Measurements from ENCODE around the gene TMOD4. TPM values are rescaled to one million over a fixed set of nuclear protein-coding genes. Genes with fewer than 3 reads are reported as not detected.
"Not testable (repeated sequence)": the region's sequence is repeated elsewhere in the genome, so short reads cannot be mapped to it uniquely, and the experiment has no call there.

The TMOD4 gene
- total RNA-seq, 1 experiment from 2014 or later: 1.3 TPM

- no TSS peak for BruUV-seq (replicated peaks)
- Histone ChIP-seq H3K4me1 (0 out of 2 replicates have a peak, but pooled peaks cover 4% of the 10 kb centered on the region), H3K27me3 (replicated peaks; ENCODE audit: control insufficient read depth, insufficient read depth, low read length) (no peaks in the 10 kb centered on the region), H3K36me3 (ENCODE audit: control insufficient read depth, insufficient read depth, low read length) (no peaks in the 10 kb centered on the region), H3K4me3 (ENCODE audit: low read depth, low read length) (no peak overlapping the region), H3K9me3 (no peaks in the 10 kb centered on the region)
- Mint-ChIP-seq H3K27me3 (ENCODE audit: insufficient read depth, unreplicated experiment) (no peaks in the 10 kb centered on the region), H3K9me3 (ENCODE audit: unreplicated experiment) (no peaks in the 10 kb centered on the region), H3K27ac (ENCODE audit: unreplicated experiment) (no peak overlapping the region), H3K4me1 (ENCODE audit: low read depth, unreplicated experiment) (peaks cover 17% of the 10 kb centered on the region), H3K4me3 (ENCODE audit: unreplicated experiment) (no peak overlapping the region), H3K36me3 (ENCODE audit: insufficient read depth, unreplicated experiment) (peaks cover 88% of the 10 kb centered on the region)
- TF ChIP-seq CTCF (IDR thresholded peaks at IDR 0.05; ENCODE audit: insufficient read depth in 1 of 2, low read depth in 1 of 2, low read length in 1 of 2, severe bottlenecking in 1 of 2, unreplicated experiment in 1 of 2): no peak
- CTCF ChIA-PET: no interaction called here
- intact Hi-C loops (cut with micrococcal nuclease; ENCODE audit: unreplicated experiment): no loop called here
- POLR2A ChIA-PET: no interaction called here
- no peak for DNase-seq
Observed at GRCh38 chr1:151213560-151213959, 37.8 kb upstream of the TMOD4 start.

- BruUV-seq (replicated peaks): no TSS peak
- POLR2A ChIA-PET: interaction anchor here (0.6 kb wide), 1 partner anchor 69 kb away, joined by 3 read pairs; no protein-coding TSS in a partner anchor
- H3K4me3 Mint-ChIP-seq (ENCODE audit: unreplicated experiment): no peak overlapping the region
- no peaks in the 10 kb centered on the region for H3K27me3 Mint-ChIP-seq (ENCODE audit: insufficient read depth, unreplicated experiment)
- Histone ChIP-seq H3K4me1 (0 out of 2 replicates have a peak, but pooled peaks cover 4% of the 10 kb centered on the region), H3K4me3 (ENCODE audit: low read depth, low read length) (no peak overlapping the region), H3K27me3 (replicated peaks; ENCODE audit: control insufficient read depth, insufficient read depth, low read length) (no peaks in the 10 kb centered on the region), H3K36me3 (ENCODE audit: control insufficient read depth, insufficient read depth, low read length) (no peaks in the 10 kb centered on the region), H3K9me3 (no peaks in the 10 kb centered on the region)
- peaks cover 92% of the 10 kb centered on the region for H3K36me3 Mint-ChIP-seq (ENCODE audit: insufficient read depth, unreplicated experiment)
- H3K9me3 Mint-ChIP-seq (ENCODE audit: unreplicated experiment): no peaks in the 10 kb centered on the region
- peaks cover 17% of the 10 kb centered on the region for H3K4me1 Mint-ChIP-seq (ENCODE audit: low read depth, unreplicated experiment)
- H3K27ac Mint-ChIP-seq (ENCODE audit: unreplicated experiment): no peak overlapping the region
- intact Hi-C loops (cut with micrococcal nuclease; ENCODE audit: unreplicated experiment): no loop called here
- DNase-seq: no peak
- TF ChIP-seq CTCF (IDR thresholded peaks at IDR 0.05; ENCODE audit: insufficient read depth in 1 of 2, low read depth in 1 of 2, low read length in 1 of 2, severe bottlenecking in 1 of 2, unreplicated experiment in 1 of 2): no peak
- CTCF ChIA-PET: interaction anchor here (0.5 to 0.7 kb wide), 2 partner anchors 38 to 42 kb away, joined by 3 to 5 read pairs; partner anchors contain the start of gene PSMD4
Observed at GRCh38 chr1:151211972-151212705, 36.4 kb upstream of the TMOD4 start.

GRCh38 chr1:151210830-151211229 lies 35.0 kb upstream of the TMOD4 start:
- no peaks in the 10 kb centered on the region for H3K9me3 Mint-ChIP-seq (ENCODE audit: unreplicated experiment)
- Histone ChIP-seq H3K4me3 (ENCODE audit: low read depth, low read length) (no peak overlapping the region), H3K9me3 (no peaks in the 10 kb centered on the region), H3K36me3 (ENCODE audit: control insufficient read depth, insufficient read depth, low read length) (no peaks in the 10 kb centered on the region), H3K4me1 (0 out of 2 replicates have a peak, but pooled peaks cover 4% of the 10 kb centered on the region), H3K27me3 (replicated peaks; ENCODE audit: control insufficient read depth, insufficient read depth, low read length) (no peaks in the 10 kb centered on the region)
- H3K4me3 Mint-ChIP-seq (ENCODE audit: unreplicated experiment): no peak overlapping the region
- peaks cover 11% of the 10 kb centered on the region for H3K4me1 Mint-ChIP-seq (ENCODE audit: low read depth, unreplicated experiment)
- no peak for TF ChIP-seq CTCF (IDR thresholded peaks at IDR 0.05; ENCODE audit: insufficient read depth in 1 of 2, low read depth in 1 of 2, low read length in 1 of 2, severe bottlenecking in 1 of 2, unreplicated experiment in 1 of 2)
- no TSS peak for BruUV-seq (replicated peaks)
- peaks cover 93% of the 10 kb centered on the region for H3K36me3 Mint-ChIP-seq (ENCODE audit: insufficient read depth, unreplicated experiment)
- no peak for DNase-seq
- no peaks in the 10 kb centered on the region for H3K27me3 Mint-ChIP-seq (ENCODE audit: insufficient read depth, unreplicated experiment)
- no peak overlapping the region for H3K27ac Mint-ChIP-seq (ENCODE audit: unreplicated experiment)
- ChIA-PET CTCF (no interaction called here), POLR2A (no interaction called here)
- intact Hi-C loops (cut with micrococcal nuclease; ENCODE audit: unreplicated experiment): no loop called here

- H3K4me3 ChIP-seq (ENCODE audit: low read depth, low read length); H3K27me3 ChIP-seq (replicated peaks; ENCODE audit: control insufficient read depth, insufficient read depth, low read length); BruUV-seq (replicated peaks); H3K27me3 Mint-ChIP-seq (ENCODE audit: insufficient read depth, unreplicated experiment); H3K9me3 ChIP-seq; POLR2A ChIA-PET; H3K4me3 Mint-ChIP-seq (ENCODE audit: unreplicated experiment); H3K36me3 ChIP-seq (ENCODE audit: control insufficient read depth, insufficient read depth, low read length); intact Hi-C loops (cut with micrococcal nuclease; ENCODE audit: unreplicated experiment); H3K9me3 Mint-ChIP-seq (ENCODE audit: unreplicated experiment); H3K4me1 ChIP-seq; H3K27ac Mint-ChIP-seq (ENCODE audit: unreplicated experiment); H3K4me1 Mint-ChIP-seq (ENCODE audit: low read depth, unreplicated experiment); DNase-seq: not testable (repeated sequence)
- peaks cover 80% of the 10 kb centered on the region for H3K36me3 Mint-ChIP-seq (ENCODE audit: insufficient read depth, unreplicated experiment)
- CTCF ChIA-PET: interaction anchor here (0.7 kb wide), 1 partner anchor 46 kb away, joined by 3 read pairs; no protein-coding TSS in a partner anchor
Observed at GRCh38 chr1:151205381-151205965, 29.7 kb upstream of the TMOD4 start.
